Ectodermal cell (in vitro differentiated cells): ENCODE results near the gene SALL4.
"Not testable (repeated sequence)": the region's sequence is repeated elsewhere in the genome, so short reads cannot be mapped to it uniquely, and the experiment has no call there.

ENCODE experiments used
- H3K27ac ChIP-seq: 2 replicates; pipeline ENCODE4 v1.7.0; 2013; ENCODE audit warnings: mild to moderate bottlenecking, low read depth, low read length; ENCODE audit not compliant: insufficient read depth, poor library complexity, severe bottlenecking
- H3K27me3 ChIP-seq: 2 replicates; pipeline ENCODE4 v1.7.0; 2013; ENCODE audit warnings: mild to moderate bottlenecking, low read length; ENCODE audit not compliant: insufficient read depth, control insufficient read depth, poor library complexity, severe bottlenecking
- H3K36me3 ChIP-seq: one replicate; pipeline ENCODE4 v1.7.0; 2013; ENCODE audit warnings: low read length; ENCODE audit not compliant: control insufficient read depth, insufficient read depth
- H3K4me1 ChIP-seq: one replicate; pipeline ENCODE4 v1.7.0; 2013; ENCODE audit warnings: low read length; ENCODE audit not compliant: control insufficient read depth, insufficient read depth
- H3K4me3 ChIP-seq: 2 replicates; pipeline ENCODE4 v1.7.0; 2013; ENCODE audit warnings: low read depth, low read length, control low read depth; ENCODE audit not compliant: insufficient read depth
- H3K9me3 ChIP-seq: 2 replicates; pipeline ENCODE4 v1.7.0; 2013; ENCODE audit warnings: mild to moderate bottlenecking, low read length, moderate library complexity; ENCODE audit not compliant: control insufficient read depth
- WGBS, 2 experiments: methylation state at CpG; one replicate each; pipeline ENCODE4 v1.1.7; 2013; ENCODE audit warnings: missing lambda C conversion rate in 2 of 2; 5-methylcytosine and 5-hydroxymethylcytosine counted together

SALL4 gene

GRCh38 chr20:51738877-51739447, 63.4 kb downstream of the SALL4 start:
- WGBS, 2 experiments = 90% methylated on average over 12 of the region's 12 CpGs
- H3K27ac ChIP-seq = no peak overlapping the region
- no peak overlapping the region for H3K4me3 ChIP-seq

DNA sequence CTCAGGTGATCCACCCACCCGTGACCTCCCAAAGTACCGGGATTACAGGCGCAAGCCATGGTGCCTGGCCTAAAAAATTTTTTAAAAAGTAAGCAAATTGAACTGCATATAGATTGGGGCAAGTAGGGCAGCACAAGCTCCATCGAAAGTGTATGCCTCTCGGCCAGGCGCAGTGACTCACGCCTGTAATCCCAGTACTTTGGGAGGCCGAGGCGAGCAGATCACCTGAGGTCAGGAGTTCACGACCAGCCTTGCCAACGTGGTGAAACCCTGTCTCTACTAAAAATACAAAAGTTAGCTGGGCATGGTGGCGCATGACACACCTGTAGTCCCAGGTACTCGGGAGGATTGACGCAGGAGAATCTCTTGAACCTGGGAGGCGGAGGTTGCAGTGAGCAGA, 64.1 kb downstream of the SALL4 start:
- not testable (repeated sequence) for H3K36me3 ChIP-seq, H3K27me3 ChIP-seq

More at GRCh38 chr20:51738877-51739447, 63.4 kb downstream of the SALL4 start:
- Histone ChIP-seq H3K27me3 (no peaks in the 10 kb centered on the region), H3K4me1 (no peaks in the 10 kb centered on the region), H3K9me3 (no peaks in the 10 kb centered on the region), H3K36me3 (no peaks in the 10 kb centered on the region)

DNA sequence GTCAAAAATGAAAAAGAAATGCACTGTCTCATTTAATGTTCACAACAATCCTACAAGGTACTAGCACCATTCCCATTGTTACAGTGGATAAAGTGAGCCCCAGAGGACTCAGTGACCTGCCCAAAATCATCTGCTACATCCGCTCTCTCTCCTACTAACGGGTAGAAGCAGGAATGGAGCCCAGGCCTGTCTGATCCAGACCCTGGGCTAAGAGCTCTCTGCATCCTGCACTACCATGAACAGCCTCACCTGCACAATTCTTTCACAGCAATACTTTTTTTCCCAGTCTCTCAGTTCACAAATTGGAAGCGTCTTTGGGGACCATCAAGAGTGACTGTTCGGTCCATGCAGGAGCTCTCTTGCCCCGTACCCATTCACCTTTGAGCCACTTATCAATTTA, 65.4 kb downstream of the SALL4 start:
- H3K27ac ChIP-seq = no peak overlapping the region
- 75 to 76% methylated on average over 5 of the region's 5 CpGs for WGBS, 2 experiments
- H3K27me3 ChIP-seq = no peaks in the 10 kb centered on the region
- H3K9me3 ChIP-seq = no peaks in the 10 kb centered on the region
- no peaks in the 10 kb centered on the region for H3K36me3 ChIP-seq
- no peaks in the 10 kb centered on the region for H3K4me1 ChIP-seq
- H3K4me3 ChIP-seq = no peak overlapping the region

More for the DNA sequence above, 64.1 kb downstream of the SALL4 start:
- H3K27ac ChIP-seq, H3K9me3 ChIP-seq, H3K4me3 ChIP-seq, H3K4me1 ChIP-seq: not testable (repeated sequence)
- 94% methylated on average over 15 of the region's 15 CpGs for WGBS, 2 experiments

DNA sequence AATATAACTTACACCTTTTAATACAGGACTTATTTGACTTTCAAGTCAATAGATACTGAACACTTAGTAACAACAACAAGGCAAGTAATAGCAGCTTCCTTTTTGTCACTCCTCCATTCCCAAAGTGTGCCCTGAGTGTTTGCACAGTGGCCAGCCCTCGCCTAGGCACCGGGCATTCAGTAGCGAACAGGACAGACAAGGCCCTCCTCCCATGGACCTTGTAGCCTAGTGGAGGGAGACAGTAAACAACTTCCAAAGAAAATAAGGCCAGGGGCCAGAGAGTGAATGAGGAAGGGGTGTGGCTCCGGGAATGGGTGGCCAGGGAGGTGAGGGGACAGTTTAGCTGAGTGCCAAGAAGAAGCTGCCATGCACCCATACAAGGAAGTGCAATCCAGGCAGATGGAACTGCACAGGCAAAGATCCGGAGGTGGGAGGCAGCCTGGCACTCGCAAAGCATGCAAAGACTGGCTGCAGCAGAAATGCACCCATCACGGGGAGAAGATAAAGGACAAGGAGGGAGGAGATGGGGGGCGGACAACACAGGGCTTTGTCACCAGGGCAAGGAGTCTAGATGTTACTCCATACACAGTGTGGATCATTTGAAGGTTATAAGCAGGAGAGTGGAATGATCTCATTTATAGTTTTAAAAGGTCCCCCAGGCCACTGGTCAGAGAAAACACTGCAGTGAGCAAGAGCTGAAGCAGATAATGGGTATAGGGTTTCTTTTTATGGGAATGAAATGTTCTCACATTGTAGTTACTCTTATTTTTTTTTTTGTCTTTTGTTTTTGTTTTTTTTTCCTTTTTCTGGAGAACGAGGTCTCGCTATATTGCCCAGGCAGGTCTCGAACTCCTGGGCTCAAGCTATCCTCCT, 66.4 kb downstream of the SALL4 start:
- no peak overlapping the region for H3K27ac ChIP-seq
- H3K36me3 ChIP-seq = no peaks in the 10 kb centered on the region
- 90 to 95% methylated on average over 11 of the region's 11 CpGs for WGBS, 2 experiments
- no peak overlapping the region for H3K4me3 ChIP-seq
- H3K27me3 ChIP-seq = no peaks in the 10 kb centered on the region
- no peaks in the 10 kb centered on the region for H3K4me1 ChIP-seq
- H3K9me3 ChIP-seq = no peaks in the 10 kb centered on the region

- no peak overlapping the region for H3K4me3 ChIP-seq
- 78 to 80% methylated on average over 13 of the region's 13 CpGs for WGBS, 2 experiments
- H3K27ac ChIP-seq = no peak overlapping the region
- no peaks in the 10 kb centered on the region for H3K27me3 ChIP-seq
- H3K4me1 ChIP-seq = no peaks in the 10 kb centered on the region
- H3K36me3 ChIP-seq = no peaks in the 10 kb centered on the region
- H3K9me3 ChIP-seq = no peaks in the 10 kb centered on the region
These were observed 67.2 kb downstream of the SALL4 start for GRCh38 chr20:51734876-51735720.

DNA sequence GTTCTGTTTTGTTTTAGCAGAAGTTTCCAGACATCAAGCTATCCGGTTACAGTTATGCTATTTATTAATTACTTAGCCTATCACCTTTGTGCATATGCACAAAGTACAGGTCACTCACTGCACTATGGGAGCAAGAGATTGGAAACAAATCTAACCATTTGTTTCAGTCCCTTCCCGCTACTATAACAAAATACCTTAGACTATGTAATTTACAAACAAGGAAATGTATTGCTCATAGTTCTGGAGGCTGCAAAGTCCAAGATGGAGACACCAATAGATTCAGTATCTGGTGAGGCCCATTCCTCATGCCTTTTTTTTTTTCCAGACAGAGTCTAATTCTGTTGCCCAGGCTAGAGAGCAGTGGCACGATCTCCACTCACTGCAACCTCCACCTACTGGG, 69.3 kb downstream of the SALL4 start:
- no peaks in the 10 kb centered on the region for H3K4me1 ChIP-seq
- no peaks in the 10 kb centered on the region for H3K36me3 ChIP-seq
- 91 to 94% methylated on average over 3 of the region's 3 CpGs for WGBS, 2 experiments
- H3K9me3 ChIP-seq = no peaks in the 10 kb centered on the region
- H3K27me3 ChIP-seq = no peaks in the 10 kb centered on the region
- no peak overlapping the region for H3K27ac ChIP-seq
- H3K4me3 ChIP-seq = no peak overlapping the region
